GM15510 (cell line): ENCODE measurements around the gene TDO2.

Experiments
- POLR2A ChIP-seq: IDR thresholded peaks from 3 replicates; pipeline ENCODE4 v1.6.1; 2011; ENCODE audit warnings: borderline replicate concordance; ENCODE audit not compliant: insufficient read length; ENCODE audit errors: extremely low read depth

TDO2 gene

GRCh38 chr4:155901013-155901412 lies 2.5 kb upstream of the TDO2 start:
- TF ChIP-seq POLR2A: no peak

- TF ChIP-seq POLR2A: no peak
Measured at GRCh38 chr4:155904331-155904730, 835 bp downstream of the TDO2 start.

GRCh38 chr4:155906554-155907247 lies 3.2 kb downstream of the TDO2 start:
- TF ChIP-seq POLR2A: no peak

DNA sequence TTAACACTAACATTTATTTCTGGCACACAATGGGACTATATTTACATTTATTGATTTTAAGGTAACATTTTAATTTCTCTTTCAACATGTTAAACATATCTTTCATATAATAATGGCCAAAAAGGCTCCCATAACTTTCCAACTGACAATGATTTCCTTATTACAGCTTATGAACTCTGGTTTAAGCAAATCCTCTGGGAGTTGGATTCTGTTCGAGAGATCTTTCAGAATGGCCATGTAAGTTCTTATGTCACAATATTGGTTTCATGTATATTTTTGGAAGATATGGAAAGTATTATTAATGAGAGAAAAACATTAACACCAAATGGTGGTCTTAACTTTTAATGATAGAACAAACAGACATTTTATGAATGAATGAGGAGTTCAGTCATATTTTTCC lies 4.1 kb downstream of the TDO2 start:
- TF ChIP-seq POLR2A: no peak

- no peak for TF ChIP-seq POLR2A
Measured at GRCh38 chr4:155908187-155909139, 5.0 kb downstream of the TDO2 start.

DNA sequence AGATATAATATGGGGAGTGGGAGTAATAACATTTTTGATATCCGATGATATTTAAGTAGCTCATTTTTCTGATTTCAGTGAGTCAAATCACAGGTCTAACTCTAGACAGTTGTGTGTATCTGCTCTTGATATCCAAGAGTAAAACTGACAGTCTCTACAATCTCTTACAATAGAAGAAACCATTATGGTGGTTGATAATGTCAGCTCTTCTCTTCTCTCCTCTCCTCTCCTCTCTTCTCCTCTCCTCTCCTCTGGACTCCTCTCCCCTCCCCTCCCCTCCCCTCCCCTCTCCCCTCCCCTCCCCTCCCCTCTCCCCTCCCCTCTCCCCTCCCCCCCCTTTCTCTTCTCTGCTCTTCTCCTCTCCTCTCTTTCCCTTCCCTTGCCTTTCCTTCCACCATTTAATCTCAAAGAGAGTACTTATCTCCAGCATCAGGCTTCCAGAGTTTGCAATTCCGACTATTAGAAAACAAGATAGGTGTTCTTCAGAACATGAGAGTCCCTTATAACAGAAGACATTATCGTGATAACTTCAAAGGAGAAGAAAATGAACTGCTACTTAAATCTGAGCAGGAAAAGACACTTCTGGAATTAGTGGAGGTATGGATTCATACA lies 6.2 kb downstream of the TDO2 start:
- TF ChIP-seq POLR2A: no peak

DNA sequence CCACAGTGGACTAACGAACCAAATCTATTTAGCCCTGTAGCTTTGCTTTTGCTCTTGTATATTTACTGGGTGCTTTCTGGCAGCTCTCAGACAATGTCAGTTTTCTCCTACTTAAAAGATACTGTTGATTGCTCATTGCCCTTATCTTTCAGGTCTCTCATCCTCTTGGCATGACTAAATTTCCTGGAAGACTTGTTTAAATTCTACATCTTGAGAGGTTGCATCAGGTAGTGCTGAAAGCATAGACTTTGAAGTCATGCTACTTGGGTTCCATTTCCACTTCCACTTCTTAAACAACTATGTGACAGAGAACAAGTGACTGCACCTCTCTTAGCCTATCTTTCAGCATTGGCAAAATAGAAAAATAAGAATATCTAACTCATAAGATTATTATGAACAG lies 8.4 kb downstream of the TDO2 start:
- no peak for TF ChIP-seq POLR2A

DNA sequence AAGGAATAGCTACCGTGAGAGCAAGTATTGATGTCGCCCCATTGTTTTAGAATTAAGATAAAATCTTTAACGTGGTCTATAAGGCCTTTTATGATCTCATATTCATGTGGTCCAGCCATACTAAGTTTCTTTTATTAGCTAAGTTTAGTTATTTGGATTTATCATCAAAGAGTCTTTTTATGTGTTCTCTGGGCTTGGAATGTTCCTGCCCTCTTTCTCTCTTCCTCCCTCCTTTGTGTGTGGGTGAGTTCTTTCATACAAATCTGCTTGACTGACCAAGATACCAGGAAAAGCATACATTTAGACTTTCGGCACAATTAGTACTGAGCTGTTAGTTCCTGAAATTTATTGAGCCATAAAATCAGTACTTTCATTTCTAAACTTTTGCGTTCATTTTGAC lies 11.3 kb downstream of the TDO2 start:
- no peak for TF ChIP-seq POLR2A

GRCh38 chr4:155921597-155921996 lies 18.1 kb downstream of the TDO2 start:
- TF ChIP-seq POLR2A: no peak

GRCh38 chr4:155924637-155925036 lies 21.1 kb downstream of the TDO2 start:
- no peak for TF ChIP-seq POLR2A

DNA sequence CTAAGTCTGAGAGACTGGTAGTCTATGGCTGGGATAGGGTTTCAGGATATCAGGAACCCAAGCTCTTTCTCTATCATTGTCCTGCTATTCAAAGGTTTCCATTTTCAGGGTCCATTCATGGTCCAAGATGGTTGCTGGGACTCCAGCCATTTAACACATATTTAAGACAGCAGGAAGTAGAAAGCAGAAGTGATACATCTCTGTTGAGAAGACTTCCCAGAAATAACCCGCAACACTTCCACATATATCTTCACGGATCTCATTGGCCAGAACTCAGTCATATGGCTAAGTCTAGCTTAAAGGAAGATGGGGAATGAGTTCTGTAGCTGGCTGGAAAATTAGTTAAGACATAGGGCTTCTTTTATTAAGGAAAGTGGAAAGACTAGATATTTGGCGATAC lies 26.3 kb downstream of the TDO2 start:
- TF ChIP-seq POLR2A: no peak

DNA sequence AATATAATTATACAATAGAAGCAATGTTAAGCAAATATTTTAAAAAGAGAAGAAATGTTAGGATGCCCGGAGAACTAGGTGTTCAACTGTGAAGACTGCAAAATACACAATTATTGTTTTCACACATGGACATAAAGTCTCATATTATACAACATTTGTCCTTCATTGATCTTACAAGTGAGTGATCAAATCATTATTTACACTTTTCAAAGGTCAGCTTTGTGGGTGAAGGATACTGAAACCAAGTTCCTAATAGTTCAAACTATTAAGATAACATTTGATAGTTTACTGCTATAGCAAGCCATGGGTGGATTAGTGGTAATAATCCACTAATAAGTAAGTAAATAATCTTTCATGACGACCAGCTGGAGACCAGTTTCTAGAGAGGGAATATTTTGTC lies 26.8 kb downstream of the TDO2 start:
- TF ChIP-seq POLR2A: no peak

DNA sequence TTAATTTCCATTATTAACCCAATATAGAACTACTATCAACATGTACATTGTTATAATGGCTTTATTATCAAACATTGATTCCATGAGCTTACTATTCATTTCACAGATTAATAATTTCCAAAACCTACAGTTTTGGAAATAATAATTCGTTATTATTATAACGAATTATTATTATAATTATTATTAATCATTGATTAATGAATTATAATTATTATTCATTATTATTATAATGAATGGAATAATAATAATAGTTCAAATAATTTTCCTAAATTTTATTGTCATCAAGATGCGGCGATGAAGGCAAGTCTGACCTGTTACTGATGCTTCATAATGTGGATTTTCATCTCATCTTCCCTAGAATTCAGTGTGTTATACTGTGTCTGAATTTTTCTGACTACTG lies 28.1 kb downstream of the TDO2 start:
- no peak for TF ChIP-seq POLR2A

- no peak for TF ChIP-seq POLR2A
Measured at GRCh38 chr4:155935389-155935986, 32.0 kb downstream of the TDO2 start.

DNA sequence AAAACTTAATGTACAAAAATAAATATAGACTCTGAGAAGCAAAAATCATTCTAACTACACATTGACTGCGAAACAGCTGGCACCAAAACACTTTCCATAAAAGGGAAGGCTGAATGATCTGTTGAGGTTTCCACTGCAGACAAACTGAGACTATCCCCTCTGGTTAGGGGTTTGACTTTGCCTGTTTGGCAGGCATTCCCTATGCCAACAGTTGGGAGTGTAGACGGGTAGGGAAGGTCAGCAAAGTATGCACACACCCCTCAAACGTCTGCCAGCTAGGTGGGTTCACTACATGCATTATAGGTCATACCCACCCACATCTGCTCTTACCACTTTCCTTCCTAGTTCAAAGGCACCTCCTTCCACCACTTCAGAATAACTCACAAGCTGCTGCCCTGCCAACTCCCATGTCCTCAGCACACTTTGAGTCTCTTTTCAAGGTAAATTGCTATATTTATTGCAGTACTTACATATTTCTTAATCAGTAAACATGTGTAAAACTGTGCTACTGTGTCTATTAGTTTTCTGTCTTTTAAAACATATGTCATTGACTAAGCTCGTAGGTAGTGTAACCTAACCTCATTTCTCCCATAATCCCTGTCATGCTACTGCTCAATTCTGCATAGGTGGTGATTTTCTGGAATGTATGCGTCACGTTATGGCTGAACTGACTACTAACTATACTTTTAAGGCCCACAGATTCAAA lies 37.7 kb downstream of the TDO2 start:
- no peak for TF ChIP-seq POLR2A

DNA sequence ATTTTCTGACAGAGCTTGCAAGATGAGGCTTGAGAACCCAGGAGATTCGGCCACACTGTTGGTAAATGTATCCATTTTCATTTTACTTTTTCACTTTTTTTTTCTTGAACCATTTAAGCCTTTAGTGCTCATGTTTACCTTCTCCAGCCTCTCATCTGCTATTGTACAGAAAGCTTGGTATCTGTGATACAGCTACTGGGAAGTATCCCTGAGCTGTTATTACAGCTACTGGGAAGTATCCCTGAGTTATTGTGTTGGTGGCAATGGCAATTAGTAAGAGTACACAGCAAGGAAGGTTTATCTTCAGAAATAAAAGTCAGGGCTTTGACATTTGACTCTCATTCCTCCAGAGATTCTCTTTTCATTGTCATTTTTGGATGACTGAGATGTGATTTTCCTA lies 38.3 kb downstream of the TDO2 start:
- TF ChIP-seq POLR2A: no peak
